Measurements from ENCODE around the gene TAGLN2.

DNA sequence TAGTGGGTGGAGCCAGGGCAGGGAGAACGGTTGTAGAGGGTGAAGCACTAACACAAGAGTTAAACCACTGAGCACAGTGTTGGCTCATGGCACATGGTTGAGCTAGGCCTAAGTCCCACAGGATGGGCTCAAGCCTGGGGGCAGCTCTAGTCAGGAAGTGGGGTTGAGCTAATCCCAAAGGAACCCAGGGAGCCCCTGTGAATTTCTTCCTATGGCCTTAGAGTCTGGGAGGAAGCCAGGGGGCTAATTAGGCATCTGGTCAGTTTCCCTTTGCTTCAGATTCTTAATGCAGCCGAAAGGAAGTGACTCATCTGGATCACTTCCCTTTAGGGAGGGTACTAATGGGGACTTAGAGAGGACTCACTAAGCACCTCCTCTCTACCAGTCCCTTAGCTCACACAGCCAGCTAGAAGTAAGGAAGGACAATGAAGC lies 35.5 kb downstream of the TAGLN2 start:
- peak in 1 of 2 donors; percentile 16 for TF ChIP-seq POLR2A (IDR thresholded peaks at IDR 0.05)
- TF ChIP-seq CTCF (IDR thresholded peaks at IDR 0.05): no peak
